Heart left ventricle (tissue), 16 donors: ENCODE data around the gene HOXA9. TPM values are rescaled to one million over a fixed set of nuclear protein-coding genes. Genes with fewer than 3 reads are reported as not detected.
A peak's percentile ranks its signal among the peaks of the same experiment; 100 is the strongest.

ENCODE experiments used
- ATAC-seq, 4 donors: fragments of 200-7000 bp; cut with Tn5 transposase; one replicate each; pipeline ENCODE4 v1.9.1; 2020 to 2022; ENCODE audit warnings: moderate library complexity in 4 of 4, mild to moderate bottlenecking in 3 of 4, moderate number of reproducible peaks in 1 of 4
- DNase-seq, 5 donors: peaks; one replicate each; pipeline ENCODE4 v3.0.0-alpha.2; 2020
- H3K27ac ChIP-seq, 12 donors: fragments of 200-600 bp; sonication (generic) in 4 of 12; one replicate each; pipeline versions ENCODE4 v1.5.0 to v1.8.0; 2016 to 2022; ENCODE audit warnings: mild to moderate bottlenecking in 2 of 12
- H3K27me3 ChIP-seq, 9 donors: fragments of 200-600 bp; sonication (generic) in 2 of 9; one replicate each; pipeline versions ENCODE4 v1.5.1 to v1.8.0; 2016 to 2022; ENCODE audit warnings: mild to moderate bottlenecking in 3 of 9
- H3K36me3 ChIP-seq, 9 donors: fragments of 200-600 bp; sonication (generic) in 2 of 9; one replicate each; pipeline versions ENCODE4 v1.5.0 to v1.8.0; 2018 to 2022; ENCODE audit warnings: mild to moderate bottlenecking in 2 of 9
- H3K4me1 ChIP-seq, 12 donors: fragments of 200-600 bp; sonication (generic) in 4 of 12; one replicate each; pipeline versions ENCODE4 v1.5.0 to v1.8.0; 2016 to 2022; ENCODE audit warnings: mild to moderate bottlenecking in 3 of 12
- H3K4me3 ChIP-seq, 12 donors: fragments of 200-600 bp; sonication (generic) in 4 of 12; one replicate each; pipeline versions ENCODE4 v1.5.0 to v1.8.0; 2017 to 2022; ENCODE audit warnings: mild to moderate bottlenecking in 9 of 12, moderate library complexity in 4 of 12
- H3K9me3 ChIP-seq, 12 donors: fragments of 200-600 bp; sonication (generic) in 4 of 12; one replicate each; pipeline versions ENCODE4 v1.5.0 to v1.8.0; 2016 to 2022; ENCODE audit warnings: mild to moderate bottlenecking in 1 of 12
- CTCF ChIP-seq, 12 donors: fragments of 200-600 bp; sonication (generic) in 4 of 12; IDR thresholded peaks; one replicate each; pipeline versions ENCODE4 v1.5.0 to v1.8.0; 2018 to 2022; ENCODE audit warnings: antibody characterized with exemption in 12 of 12, mild to moderate bottlenecking in 5 of 12
- POLR2A ChIP-seq, 2 donors: fragments of 450-650 bp; IDR thresholded peaks; one replicate each; pipeline ENCODE4 v1.6.1; 2017; ENCODE audit warnings: antibody characterized with exemption in 2 of 2, mild to moderate bottlenecking in 2 of 2, moderate library complexity in 2 of 2
- WGBS, 4 donors: extraction: QIAGEN DNeasy Blood & Tissue Kit in 2 of 4; methylation state at CpG; one replicate each; pipeline versions ENCODE4 v1.1.5 to v1.1.7; 2013 to 2018; 5-methylcytosine and 5-hydroxymethylcytosine counted together
- intact Hi-C, 10 donors: fragments of 100-400 bp; cut with DNase I; formaldehyde crosslinking; loops; one replicate each; pipeline versions ENCODE4 v1.11.1 to v1.14.2; 2022
- polyA plus RNA-seq, 2 donors: library from polyadenylated mRNA; stranded (reverse); fragments of 200-250 nt; gene quantifications; one replicate each; pipeline ENCODE4 v1.2.3, GENCODE V29; 2013
- total RNA-seq, 9 donors: library from RNA; depleted of rRNA in 2 of 9; stranded (reverse); fragments of >200 nt in 2 of 9; fragmentation: NEBNext Ultra II Directional in 3 of 9; extraction: Animal tissue kit (Norgen Biotek cat#: 25700) in 3 of 9; gene quantifications; one replicate each; pipeline versions ENCODE4 v1.1.0 to v1.2.4, GENCODE V29; 2016 to 2023
- donor health status: ischemic (EF 13 %, LVEDD 7.1; RV severe dilation, severe dysfunction).
- donor health status: healthy with polysubstance abuse.
- donor health status: DM: no; HTN: yes; CAD: no.
- donor health status: DM: no; HTN: no; CAD: no.
- donor health status: ischemic (EF 25% LVEDD 6.9; RV normal size, moderate dysfunction).
- donor health status: ischemic (EF 25% LVEDD 5.7; RV mildly dilated, moderate dysfunction).
- donor health status: healthy.
- donor health status: DM: yes; HTN: yes; CAD: no.
- donor health status: ischemic (EF 35%, LVEDD 5.7; RV mildly dilated, moderate dysfunction).
- donor health status: nonischemic (EF 11% LVEDD 7.7; RV severe dilation, severe dysfunction).
- donor health status: DM: yes; HTN: yes; CAD: no.
- donor health status: PGD.
- donor health status: ischemic (EF 29% LVEDD 5.4; RV normal size, mild dysfunction).
- donor health status: nonischemic (EF 23%, LVEDD 6.1; RV moderate dilation, normal function).

Gene HOXA9
- total and polyA plus RNA-seq, 11 donors: 0.29 TPM; not detected in 10

GRCh38 chr7:27210441-27211083 is 45.2 kb upstream of the HOXA9 start:
- ATAC-seq: peak in 3 of 4 donors; percentile 62 to 78 (median 66)
- WGBS, 4 donors: 10 to 15% (median 12%) methylated on average over 32 of the region's 32 CpGs
- Histone ChIP-seq H3K27me3 (peaks cover 50 to 98% (median 88%) of the 10 kb centered on the region in 9 donors), H3K36me3 (no peaks in the 10 kb centered on the region), H3K9me3 (no peaks in the 10 kb centered on the region), H3K4me1 (peaks cover 0 to 22% (median 8%) of the 10 kb centered on the region in 12 donors), H3K4me3 (peak overlapping the region in 8 of 12 donors; percentile 4 to 41 (median 32)), H3K27ac (no peak overlapping the region)
- TF ChIP-seq CTCF (IDR thresholded peaks at IDR 0.05): peak; percentile 57 to 80 (median 70)
- no peak for TF ChIP-seq POLR2A (IDR thresholded peaks at IDR 0.05)
- intact Hi-C loops: loop anchor here in 8 of 10 donors (5.0 to 10.0 kb wide), 5 partner anchors 364 to 812 kb away; no protein-coding TSS in a partner anchor
- DNase-seq: peak in 1 of 5 donors; percentile 56

DNA sequence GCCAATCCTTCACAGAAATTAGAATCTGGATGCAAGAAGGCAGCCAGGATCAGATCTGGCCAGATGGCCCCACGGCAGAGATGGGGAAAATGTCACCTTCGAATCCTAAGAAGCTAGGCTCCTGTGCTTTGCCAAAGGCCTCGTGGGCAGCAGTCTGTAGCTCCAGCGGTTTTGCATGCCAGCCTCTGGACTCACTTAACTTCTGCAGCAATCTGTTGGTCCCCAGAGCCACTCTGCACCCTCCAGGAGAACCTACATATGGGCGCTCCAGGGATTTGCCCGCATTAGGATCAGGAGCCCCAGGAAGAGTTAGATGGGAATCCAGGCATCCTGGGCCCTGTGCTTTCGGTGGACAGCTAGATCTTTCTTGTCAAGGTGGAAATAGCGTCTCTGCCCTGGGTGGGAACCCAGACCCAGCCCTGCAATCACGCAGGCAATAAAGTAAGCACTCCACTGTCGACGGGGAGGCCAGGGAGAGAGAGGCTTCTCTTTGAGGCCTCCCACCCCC is 44.6 kb upstream of the HOXA9 start:
- H3K27ac ChIP-seq: no peak overlapping the region
- ATAC-seq: no peak
- DNase-seq: no peak
- H3K27me3 ChIP-seq: peaks cover 55 to 99% (median 94%) of the 10 kb centered on the region in 9 donors
- no peaks in the 10 kb centered on the region for H3K36me3 ChIP-seq
- no peak overlapping the region for H3K4me3 ChIP-seq
- intact Hi-C loops: loop anchor here (5.0 to 10.0 kb wide), 6 partner anchors 365 to 812 kb away; no protein-coding TSS in a partner anchor
- WGBS, 4 donors: 36 to 41% (median 40%) methylated on average over 8 to 11 of the region's 11 CpGs
- TF ChIP-seq POLR2A (IDR thresholded peaks at IDR 0.05): no peak
- no peak for TF ChIP-seq CTCF (IDR thresholded peaks at IDR 0.05)
- no peaks in the 10 kb centered on the region for H3K9me3 ChIP-seq
- peaks cover 0 to 27% (median 13%) of the 10 kb centered on the region in 12 donors for H3K4me1 ChIP-seq

GRCh38 chr7:27208998-27209397 is 43.7 kb upstream of the HOXA9 start:
- DNase-seq (no peak), ATAC-seq (no peak)
- intact Hi-C loops: loop anchor here in 6 of 10 donors (5.0 to 10.0 kb wide), 4 partner anchors 366 to 708 kb away; no protein-coding TSS in a partner anchor
- Histone ChIP-seq H3K27me3 (peaks cover 62 to 99% (median 95%) of the 10 kb centered on the region in 9 donors), H3K9me3 (no peaks in the 10 kb centered on the region), H3K4me1 (peaks cover 0 to 34% (median 16%) of the 10 kb centered on the region in 12 donors), H3K27ac (no peak overlapping the region), H3K36me3 (no peaks in the 10 kb centered on the region), H3K4me3 (no peak overlapping the region)
- 69 to 78% (median 69%) methylated on average over 4 of the region's 4 CpGs for WGBS, 4 donors
- no peak for TF ChIP-seq POLR2A (IDR thresholded peaks at IDR 0.05)
- no peak for TF ChIP-seq CTCF (IDR thresholded peaks at IDR 0.05)

GRCh38 chr7:27207348-27207985 is 42.1 kb upstream of the HOXA9 start:
- H3K36me3 ChIP-seq: no peaks in the 10 kb centered on the region
- H3K9me3 ChIP-seq: no peaks in the 10 kb centered on the region
- TF ChIP-seq POLR2A (IDR thresholded peaks at IDR 0.05): no peak
- no peak for TF ChIP-seq CTCF (IDR thresholded peaks at IDR 0.05)
- no peak for ATAC-seq
- H3K27me3 ChIP-seq: peaks cover 60 to 99% (median 94%) of the 10 kb centered on the region in 9 donors
- H3K27ac ChIP-seq: no peak overlapping the region
- WGBS, 4 donors: 22 to 37% (median 37%) methylated on average over 7 of the region's 7 CpGs
- intact Hi-C loops: loop anchor here in 6 of 10 donors (5.0 to 10.0 kb wide), 4 partner anchors 367 to 710 kb away; no protein-coding TSS in a partner anchor
- H3K4me1 ChIP-seq: peaks cover 0 to 23% (median 11%) of the 10 kb centered on the region in 12 donors
- DNase-seq: no peak
- no peak overlapping the region for H3K4me3 ChIP-seq
